Skeletal muscle tissue (tissue), 4 donors: ENCODE measurements around the gene PPM1D. TPM values are rescaled to one million over a fixed set of nuclear protein-coding genes. Genes with fewer than 3 reads are reported as not detected.
"Not testable (repeated sequence)": the region's sequence is repeated elsewhere in the genome, so short reads cannot be mapped to it uniquely, and the experiment has no call there.

Experiments used
- H3K27ac ChIP-seq: one replicate; pipeline ENCODE4 v1.7.0; 2013; ENCODE audit warnings: mild to moderate bottlenecking, low read depth, low read length, inconsistent platforms
- H3K27me3 ChIP-seq, 3 donors: one replicate each; pipeline ENCODE4 v1.7.0; 2013; ENCODE audit warnings: low read length in 3 of 3; ENCODE audit not compliant: control insufficient read depth in 3 of 3, insufficient read depth in 3 of 3
- H3K36me3 ChIP-seq, 3 donors: one replicate each; pipeline ENCODE4 v1.7.0; 2013; ENCODE audit warnings: low read length in 3 of 3; ENCODE audit not compliant: control insufficient read depth in 3 of 3, insufficient read depth in 3 of 3
- H3K4me1 ChIP-seq, 3 donors: one replicate each; pipeline ENCODE4 v1.7.0; 2013; ENCODE audit warnings: low read length in 3 of 3, mild to moderate bottlenecking in 3 of 3; ENCODE audit not compliant: control insufficient read depth in 3 of 3, insufficient read depth in 3 of 3
- H3K4me3 ChIP-seq, 3 donors: one replicate each; pipeline ENCODE4 v1.7.0; 2013; ENCODE audit warnings: low read length in 3 of 3
- H3K9ac ChIP-seq, 3 donors: one replicate each; pipeline ENCODE4 v1.7.0; 2013; ENCODE audit warnings: low read length in 3 of 3, mild to moderate bottlenecking in 3 of 3, moderate library complexity in 2 of 3, low read depth in 1 of 3
- H3K9me3 ChIP-seq, 3 donors: one replicate each; pipeline ENCODE4 v1.7.0; 2013; ENCODE audit warnings: low read length in 3 of 3; ENCODE audit not compliant: control insufficient read depth in 3 of 3
- total RNA-seq: library from RNA; depleted of rRNA; stranded (reverse); fragments of >200 nt; gene quantifications from one replicate; pipeline ENCODE4 v1.2.3, GENCODE V29; 2014
- donor health status: Osteomylitis.

The PPM1D gene
- 7.3 TPM for total RNA-seq

GRCh38 chr17:60599620-60600489 lies at the start of gene PPM1D:
PPM1D (plus strand) TSS chr17:60600193; CDS start chr17:60600415, 222 bp downstream.
- H3K27ac ChIP-seq = peak within 1 kb of the TSS; percentile 96
- H3K27me3 ChIP-seq = no peaks in the 10 kb centered on the region
- H3K4me1 ChIP-seq = peaks cover 8 to 14% (median 8%) of the 10 kb centered on the region in 3 donors
- no peaks in the 10 kb centered on the region for H3K36me3 ChIP-seq
- H3K9ac ChIP-seq = peak within 1 kb of the TSS; percentile 92 to 98 (median 93)
- no peaks in the 10 kb centered on the region for H3K9me3 ChIP-seq
- H3K4me3 ChIP-seq = peak within 1 kb of the TSS; percentile 96 to 99 (median 98)

GRCh38 chr17:60552255-60552654 lies 47.7 kb upstream of the PPM1D start:
- not testable (repeated sequence) for H3K9ac ChIP-seq, H3K36me3 ChIP-seq, H3K4me3 ChIP-seq, H3K27me3 ChIP-seq, H3K9me3 ChIP-seq, H3K27ac ChIP-seq, H3K4me1 ChIP-seq

GRCh38 chr17:60554377-60554788 lies 45.6 kb upstream of the PPM1D start:
- Histone ChIP-seq H3K4me1 (no peaks in the 10 kb centered on the region), H3K27me3 (no peaks in the 10 kb centered on the region), H3K27ac (no peak overlapping the region), H3K9me3 (peaks cover 0 to 3% (median 0%) of the 10 kb centered on the region in 3 donors), H3K9ac (no peak overlapping the region), H3K36me3 (no peaks in the 10 kb centered on the region), H3K4me3 (no peak overlapping the region)

GRCh38 chr17:60555786-60556185 lies 44.2 kb upstream of the PPM1D start:
- Histone ChIP-seq H3K4me3 (no peak overlapping the region), H3K9ac (no peak overlapping the region), H3K4me1 (no peaks in the 10 kb centered on the region), H3K36me3 (no peaks in the 10 kb centered on the region), H3K27me3 (no peaks in the 10 kb centered on the region), H3K27ac (no peak overlapping the region), H3K9me3 (peaks cover 0 to 3% (median 0%) of the 10 kb centered on the region in 3 donors)

GRCh38 chr17:60557805-60558204 lies 42.2 kb upstream of the PPM1D start:
- no peaks in the 10 kb centered on the region for H3K4me1 ChIP-seq
- peaks cover 0 to 3% (median 0%) of the 10 kb centered on the region in 3 donors for H3K9me3 ChIP-seq
- H3K36me3 ChIP-seq = no peaks in the 10 kb centered on the region
- H3K27ac ChIP-seq = no peak overlapping the region
- no peak overlapping the region for H3K9ac ChIP-seq
- H3K27me3 ChIP-seq = no peaks in the 10 kb centered on the region
- H3K4me3 ChIP-seq = no peak overlapping the region

- Histone ChIP-seq H3K9me3 (no peaks in the 10 kb centered on the region), H3K4me1 (no peaks in the 10 kb centered on the region), H3K27me3 (no peaks in the 10 kb centered on the region), H3K27ac (no peak overlapping the region), H3K36me3 (no peaks in the 10 kb centered on the region), H3K9ac (no peak overlapping the region), H3K4me3 (no peak overlapping the region)
Measured at GRCh38 chr17:60559659-60559994, 40.4 kb upstream of the PPM1D start.

- Histone ChIP-seq H3K27ac (no peak overlapping the region), H3K4me1 (no peaks in the 10 kb centered on the region), H3K36me3 (no peaks in the 10 kb centered on the region), H3K4me3 (no peak overlapping the region), H3K9me3 (no peaks in the 10 kb centered on the region), H3K9ac (no peak overlapping the region), H3K27me3 (no peaks in the 10 kb centered on the region)
Measured at GRCh38 chr17:60559995-60560859, 39.8 kb upstream of the PPM1D start.

GRCh38 chr17:60560860-60561257 lies 39.1 kb upstream of the PPM1D start:
- no peaks in the 10 kb centered on the region for H3K9me3 ChIP-seq
- no peak overlapping the region for H3K9ac ChIP-seq
- no peaks in the 10 kb centered on the region for H3K4me1 ChIP-seq
- H3K27ac ChIP-seq = no peak overlapping the region
- no peak overlapping the region for H3K4me3 ChIP-seq
- H3K36me3 ChIP-seq = no peaks in the 10 kb centered on the region
- no peaks in the 10 kb centered on the region for H3K27me3 ChIP-seq

GRCh38 chr17:60562421-60562820 lies 37.6 kb upstream of the PPM1D start:
- no peaks in the 10 kb centered on the region for H3K4me1 ChIP-seq
- H3K9me3 ChIP-seq = no peaks in the 10 kb centered on the region
- H3K9ac ChIP-seq = no peak overlapping the region
- no peak overlapping the region for H3K4me3 ChIP-seq
- H3K27ac ChIP-seq = no peak overlapping the region
- H3K36me3 ChIP-seq = no peaks in the 10 kb centered on the region
- no peaks in the 10 kb centered on the region for H3K27me3 ChIP-seq

GRCh38 chr17:60563743-60564142 lies 36.2 kb upstream of the PPM1D start:
- H3K4me1 ChIP-seq = no peaks in the 10 kb centered on the region
- H3K4me3 ChIP-seq = no peak overlapping the region
- no peaks in the 10 kb centered on the region for H3K9me3 ChIP-seq
- no peaks in the 10 kb centered on the region for H3K36me3 ChIP-seq
- no peak overlapping the region for H3K27ac ChIP-seq
- no peak overlapping the region for H3K9ac ChIP-seq
- no peaks in the 10 kb centered on the region for H3K27me3 ChIP-seq
